Endothelial cell of umbilical vein (primary cell): ENCODE results near the gene CALML5.
"Not testable (repeated sequence)": the region's sequence is repeated elsewhere in the genome, so short reads cannot be mapped to it uniquely, and the experiment has no call there.

ENCODE experiments used
- EZH2 ChIP-seq: IDR thresholded peaks from 2 replicates; pipeline ENCODE4 v1.6.1; 2012; ENCODE audit warnings: borderline replicate concordance, low read depth, mild to moderate bottlenecking, moderate library complexity, low read length, inconsistent platforms; ENCODE audit not compliant: severe bottlenecking
- POLR2A ChIP-seq: IDR thresholded peaks from 2 replicates; pipeline ENCODE4 v1.6.1; 2012; ENCODE audit warnings: low read depth, mild to moderate bottlenecking, control low read depth, low read length
- POLR2AphosphoS5 ChIP-seq: IDR thresholded peaks from 2 replicates; pipeline ENCODE4 v1.6.1; 2012; ENCODE audit warnings: low read depth, mild to moderate bottlenecking, control low read depth, low read length, moderate library complexity; ENCODE audit not compliant: insufficient read depth
- TF ChIP-seq, protein P1 (sequence below), 2 donors: IDR thresholded peaks; 1 replicate in 1 of 2; 2 replicates in 1 of 2; pipeline ENCODE4 v1.5.1; 2011; ENCODE audit warnings: low read length in 2 of 2, mild to moderate bottlenecking in 2 of 2, moderate library complexity in 2 of 2, control low read depth in 1 of 2, inconsistent platforms in 1 of 2, low read depth in 1 of 2; ENCODE audit not compliant: insufficient read depth in 1 of 2; ENCODE audit errors: extremely low read depth in 1 of 2

DNA sequence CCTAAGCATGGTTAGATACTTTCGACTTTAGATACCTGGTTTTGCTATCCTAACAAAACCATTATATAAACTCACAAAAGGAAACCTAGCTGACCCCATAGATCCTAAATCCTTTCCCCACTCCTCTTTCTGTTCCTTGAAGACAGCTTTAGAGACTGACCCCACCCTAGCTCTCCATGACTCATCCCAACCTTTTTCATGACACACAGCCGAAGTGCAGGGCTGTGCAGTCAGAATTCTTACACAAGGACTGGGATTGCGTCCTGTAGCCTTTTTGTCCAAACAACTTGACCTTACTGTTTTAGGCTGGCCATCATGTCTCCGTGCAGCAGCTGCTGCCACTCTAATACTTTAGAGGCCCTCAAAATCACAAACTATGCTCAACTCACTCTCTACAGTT, 24.7 kb downstream of the CALML5 start:
- not testable (repeated sequence) for TF ChIP-seq POLR2A, EZH2, POLR2AphosphoS5
- TF ChIP-seq, protein P1, sequence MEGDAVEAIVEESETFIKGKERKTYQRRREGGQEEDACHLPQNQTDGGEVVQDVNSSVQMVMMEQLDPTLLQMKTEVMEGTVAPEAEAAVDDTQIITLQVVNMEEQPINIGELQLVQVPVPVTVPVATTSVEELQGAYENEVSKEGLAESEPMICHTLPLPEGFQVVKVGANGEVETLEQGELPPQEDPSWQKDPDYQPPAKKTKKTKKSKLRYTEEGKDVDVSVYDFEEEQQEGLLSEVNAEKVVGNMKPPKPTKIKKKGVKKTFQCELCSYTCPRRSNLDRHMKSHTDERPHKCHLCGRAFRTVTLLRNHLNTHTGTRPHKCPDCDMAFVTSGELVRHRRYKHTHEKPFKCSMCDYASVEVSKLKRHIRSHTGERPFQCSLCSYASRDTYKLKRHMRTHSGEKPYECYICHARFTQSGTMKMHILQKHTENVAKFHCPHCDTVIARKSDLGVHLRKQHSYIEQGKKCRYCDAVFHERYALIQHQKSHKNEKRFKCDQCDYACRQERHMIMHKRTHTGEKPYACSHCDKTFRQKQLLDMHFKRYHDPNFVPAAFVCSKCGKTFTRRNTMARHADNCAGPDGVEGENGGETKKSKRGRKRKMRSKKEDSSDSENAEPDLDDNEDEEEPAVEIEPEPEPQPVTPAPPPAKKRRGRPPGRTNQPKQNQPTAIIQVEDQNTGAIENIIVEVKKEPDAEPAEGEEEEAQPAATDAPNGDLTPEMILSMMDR (IDR thresholded peaks at IDR 0.05; ENCODE audit: extremely low read depth in 1 of 2, insufficient read depth in 1 of 2, low read depth in 1 of 2, low read length in 2 of 2) = not testable (repeated sequence)
